Activated naive CD4-positive, alpha-beta T cell treated with anti-CD3 and anti-CD28 coated beads, Interleukin-2, amount 50 U/mL, for 24 hours (primary cell): Measurements from ENCODE around the gene PACSIN1.

Experiments used
- H3K27ac Mint-ChIP-seq: one replicate; pipeline ENCODE4 v1.8.0; 2021; ENCODE audit warnings: mild to moderate bottlenecking, mixed read lengths
- H3K27me3 Mint-ChIP-seq: one replicate; pipeline ENCODE4 v1.8.0; 2021; ENCODE audit warnings: mixed read lengths
- H3K36me3 Mint-ChIP-seq: one replicate; pipeline ENCODE4 v1.8.0; 2021; ENCODE audit warnings: mixed read lengths
- H3K4me1 Mint-ChIP-seq: one replicate; pipeline ENCODE4 v1.8.0; 2021; ENCODE audit warnings: mixed read lengths
- H3K4me3 Mint-ChIP-seq: one replicate; pipeline ENCODE4 v1.8.0; 2021; ENCODE audit warnings: mild to moderate bottlenecking, mixed read lengths
- H3K9me3 Mint-ChIP-seq: one replicate; pipeline ENCODE4 v1.8.0; 2021; ENCODE audit warnings: mixed read lengths

Gene PACSIN1

DNA sequence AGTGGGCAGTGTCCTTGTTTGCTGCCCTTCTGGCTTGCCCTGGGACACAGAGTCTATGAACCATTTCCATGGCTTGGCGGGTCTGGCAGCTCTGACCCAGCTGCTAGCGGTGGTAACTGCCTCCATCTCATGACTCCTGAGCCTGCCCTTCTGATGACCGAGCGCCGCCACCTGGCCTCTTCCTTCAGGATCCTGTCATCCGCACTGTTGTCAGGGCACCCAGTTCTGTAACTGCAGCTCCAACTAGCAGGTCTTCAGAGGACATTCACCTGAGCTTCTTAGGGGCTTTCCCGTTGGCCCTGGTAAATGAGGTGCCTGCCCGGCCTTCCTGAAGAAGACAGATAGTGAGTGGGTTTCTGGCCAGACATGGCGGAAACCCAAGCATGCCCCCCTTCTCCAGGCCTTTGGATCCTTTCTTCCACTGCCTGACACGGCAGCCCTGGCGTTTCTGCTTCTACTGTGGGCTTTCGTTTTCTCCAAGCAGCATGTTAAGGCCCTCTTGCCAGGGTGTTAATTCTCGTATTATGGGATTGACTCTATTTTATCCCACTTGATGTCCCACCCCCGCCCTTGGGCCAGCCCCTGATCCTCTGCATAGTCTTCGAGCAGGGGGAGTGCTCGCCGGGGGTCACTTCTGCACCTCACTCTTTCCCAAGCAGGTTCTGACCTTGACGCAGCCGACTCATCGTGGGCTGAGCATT, 24.7 kb downstream of the PACSIN1 start:
- Mint-ChIP-seq H3K4me1 (peaks cover 24% of the 10 kb centered on the region), H3K36me3 (no peaks in the 10 kb centered on the region), H3K27ac (no peak overlapping the region), H3K4me3 (no peak overlapping the region), H3K27me3 (no peaks in the 10 kb centered on the region), H3K9me3 (no peaks in the 10 kb centered on the region)

DNA sequence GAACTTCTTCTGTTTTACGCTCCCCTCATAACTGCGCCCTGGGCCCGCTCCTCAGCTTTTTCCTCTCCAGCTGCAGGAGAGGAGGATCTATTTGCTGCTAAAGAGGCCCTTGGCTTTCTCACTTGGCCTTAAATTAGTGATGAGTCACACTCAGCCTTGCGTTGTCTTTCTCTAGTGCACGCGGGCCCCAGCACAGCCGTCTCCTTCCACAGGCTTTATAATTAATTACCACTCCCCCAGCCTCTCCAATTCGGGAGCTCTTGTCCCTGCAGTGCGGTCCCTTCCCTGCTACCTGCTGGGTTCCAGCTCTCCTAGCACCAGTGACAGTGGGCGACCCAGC, 25.2 kb downstream of the PACSIN1 start:
- Mint-ChIP-seq H3K4me3 (no peak overlapping the region), H3K27me3 (no peaks in the 10 kb centered on the region), H3K27ac (no peak overlapping the region), H3K9me3 (no peaks in the 10 kb centered on the region), H3K4me1 (peaks cover 19% of the 10 kb centered on the region), H3K36me3 (no peaks in the 10 kb centered on the region)

DNA sequence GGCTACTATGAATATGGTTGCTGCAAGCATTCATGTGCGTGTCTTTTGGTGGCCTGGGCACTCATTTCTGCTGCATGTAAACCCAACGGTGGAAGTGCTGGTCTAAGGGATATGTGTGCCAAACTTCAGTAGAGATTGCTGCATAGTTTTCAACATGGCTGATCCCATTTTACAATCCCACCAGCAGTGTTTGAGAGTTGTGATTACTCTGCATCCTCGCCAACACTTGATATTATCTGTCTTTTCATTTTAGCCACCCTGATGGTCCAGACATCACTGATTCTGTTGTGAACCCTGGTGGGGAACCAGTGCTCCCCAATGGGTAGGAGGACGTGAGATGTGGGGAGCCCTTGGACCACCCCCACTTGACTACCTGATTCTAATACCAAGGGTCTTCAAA, 27.5 kb downstream of the PACSIN1 start:
- no peak overlapping the region for H3K4me3 Mint-ChIP-seq

DNA sequence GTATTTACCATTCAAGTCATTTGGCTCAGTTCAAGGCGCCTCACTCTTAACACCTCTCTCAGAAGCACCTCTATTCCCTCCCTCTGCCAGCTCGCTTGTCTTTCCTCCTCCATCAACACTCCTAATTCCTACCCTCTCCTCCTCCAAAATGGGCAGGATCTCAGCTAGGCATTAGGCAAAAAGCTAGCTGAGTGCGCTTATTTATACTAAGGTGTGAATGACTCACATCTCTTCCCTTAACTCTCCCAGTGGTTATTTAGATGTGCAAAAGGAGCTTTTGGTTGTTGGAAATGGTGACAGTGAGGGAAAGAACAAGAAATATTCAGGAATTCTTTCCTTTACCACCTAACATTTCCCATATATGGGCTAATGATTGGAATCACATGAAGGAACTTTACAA, 29.1 kb downstream of the PACSIN1 start:
- H3K9me3 Mint-ChIP-seq = no peaks in the 10 kb centered on the region
- H3K27ac Mint-ChIP-seq = no peak overlapping the region
- no peak overlapping the region for H3K4me3 Mint-ChIP-seq
- no peaks in the 10 kb centered on the region for H3K36me3 Mint-ChIP-seq
- peaks cover 5% of the 10 kb centered on the region for H3K4me1 Mint-ChIP-seq
- H3K27me3 Mint-ChIP-seq = no peaks in the 10 kb centered on the region

More for the DNA sequence above, 27.5 kb downstream of the PACSIN1 start:
- no peaks in the 10 kb centered on the region for H3K9me3 Mint-ChIP-seq
- no peaks in the 10 kb centered on the region for H3K27me3 Mint-ChIP-seq
- H3K4me1 Mint-ChIP-seq = peaks cover 5% of the 10 kb centered on the region
- H3K27ac Mint-ChIP-seq = no peak overlapping the region
- H3K36me3 Mint-ChIP-seq = no peaks in the 10 kb centered on the region

DNA sequence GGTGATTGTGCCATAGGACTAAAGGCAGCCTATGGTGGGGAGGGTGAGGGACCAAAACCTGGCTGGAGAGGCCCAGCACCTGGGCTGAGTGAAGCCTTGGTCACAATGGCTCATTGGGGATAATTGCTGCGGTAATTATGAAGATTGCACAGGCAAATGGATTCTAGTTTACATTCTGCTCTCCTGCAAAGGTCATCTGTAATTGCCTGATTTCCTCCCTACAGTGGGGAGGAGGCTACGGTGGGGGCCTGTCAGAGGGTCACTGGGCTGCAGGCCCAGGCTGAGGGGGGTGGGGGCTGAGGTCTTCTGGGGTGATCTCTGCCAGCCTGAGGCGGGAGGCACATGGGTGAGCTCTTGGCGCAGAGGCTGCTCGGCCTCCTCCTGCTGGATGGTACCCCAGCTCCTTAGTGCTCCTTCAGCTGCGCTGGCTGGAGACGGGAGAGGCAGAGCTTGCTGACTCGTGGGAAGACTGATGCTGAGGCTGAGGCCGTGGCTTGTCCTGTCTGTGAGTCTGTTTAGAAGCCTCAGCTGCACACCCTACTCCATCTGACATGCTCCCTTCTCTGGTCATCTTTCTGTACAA, 30.3 kb downstream of the PACSIN1 start:
- Mint-ChIP-seq H3K36me3 (no peaks in the 10 kb centered on the region), H3K27me3 (no peaks in the 10 kb centered on the region), H3K27ac (no peak overlapping the region), H3K4me3 (no peak overlapping the region), H3K4me1 (peaks cover 2% of the 10 kb centered on the region), H3K9me3 (no peaks in the 10 kb centered on the region)

DNA sequence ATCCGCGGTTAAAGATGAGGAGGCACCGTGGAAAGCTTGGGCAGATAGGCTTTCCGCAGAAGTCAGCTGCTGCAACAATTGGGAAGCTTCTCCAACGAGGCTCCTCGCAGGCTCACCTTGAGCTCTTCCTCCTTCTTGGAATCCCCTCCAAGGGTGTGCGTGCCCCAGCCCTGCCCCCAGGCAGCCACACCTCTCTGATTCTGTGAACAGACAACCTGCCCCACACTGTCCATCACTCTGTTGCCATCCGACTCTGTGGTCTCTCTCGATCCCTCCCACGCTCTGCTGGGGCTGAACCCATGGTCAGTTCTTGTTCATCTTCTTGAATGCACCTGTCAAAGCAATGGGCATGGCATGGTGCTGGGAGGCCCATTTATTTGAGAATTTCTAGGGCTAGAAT, 31.5 kb downstream of the PACSIN1 start:
- Mint-ChIP-seq H3K27me3 (no peaks in the 10 kb centered on the region), H3K4me1 (no peaks in the 10 kb centered on the region), H3K4me3 (no peak overlapping the region), H3K36me3 (no peaks in the 10 kb centered on the region), H3K27ac (no peak overlapping the region), H3K9me3 (no peaks in the 10 kb centered on the region)

DNA sequence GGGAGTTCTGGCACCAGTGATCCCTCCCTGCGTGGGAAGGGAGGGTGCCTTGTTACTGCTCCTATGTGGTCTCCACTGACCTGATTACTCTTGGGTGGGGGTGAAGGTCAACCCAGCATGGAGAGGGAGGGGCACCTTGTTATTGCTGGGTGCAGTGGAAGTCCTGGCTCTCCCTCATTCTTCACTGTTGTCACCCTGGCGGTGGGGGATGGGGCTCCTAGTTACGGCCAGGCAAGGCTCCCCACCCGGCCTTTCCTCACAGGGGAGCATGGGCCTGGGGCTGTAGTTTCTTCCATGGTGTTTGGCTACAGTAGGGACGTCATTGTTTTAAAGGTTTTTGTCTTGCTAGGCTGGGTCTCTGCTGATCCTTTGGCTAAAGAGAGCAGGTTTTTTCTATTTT, 40.8 kb downstream of the PACSIN1 start:
- Mint-ChIP-seq H3K27ac (no peak overlapping the region), H3K4me3 (no peak overlapping the region)

DNA sequence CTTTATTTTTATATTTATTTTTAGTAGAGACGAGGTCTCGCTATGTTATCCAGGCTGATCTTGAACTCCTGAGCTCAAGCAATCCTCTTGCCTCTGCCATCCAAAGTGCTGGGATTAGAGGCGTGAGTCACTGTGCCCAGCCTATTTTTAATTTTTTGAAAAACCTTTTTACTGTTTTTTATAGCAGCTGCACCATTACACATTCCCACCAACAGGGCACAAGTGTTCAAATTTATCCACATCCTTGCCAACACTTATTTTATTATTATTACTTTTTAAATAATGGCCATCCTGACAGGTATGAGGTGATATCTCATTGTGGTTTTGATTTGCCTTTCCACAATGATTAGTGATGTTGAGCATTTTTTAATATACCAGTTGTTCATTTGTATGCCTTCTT, 42.5 kb downstream of the PACSIN1 start:
- no peaks in the 10 kb centered on the region for H3K27me3 Mint-ChIP-seq
- no peaks in the 10 kb centered on the region for H3K9me3 Mint-ChIP-seq
- H3K36me3 Mint-ChIP-seq = peaks cover 2% of the 10 kb centered on the region
- H3K4me1 Mint-ChIP-seq = no peaks in the 10 kb centered on the region
- no peak overlapping the region for H3K27ac Mint-ChIP-seq
- H3K4me3 Mint-ChIP-seq = no peak overlapping the region

More for the DNA sequence above, 40.8 kb downstream of the PACSIN1 start:
- Mint-ChIP-seq H3K36me3 (peaks cover 2% of the 10 kb centered on the region), H3K27me3 (no peaks in the 10 kb centered on the region), H3K9me3 (no peaks in the 10 kb centered on the region), H3K4me1 (no peaks in the 10 kb centered on the region)

DNA sequence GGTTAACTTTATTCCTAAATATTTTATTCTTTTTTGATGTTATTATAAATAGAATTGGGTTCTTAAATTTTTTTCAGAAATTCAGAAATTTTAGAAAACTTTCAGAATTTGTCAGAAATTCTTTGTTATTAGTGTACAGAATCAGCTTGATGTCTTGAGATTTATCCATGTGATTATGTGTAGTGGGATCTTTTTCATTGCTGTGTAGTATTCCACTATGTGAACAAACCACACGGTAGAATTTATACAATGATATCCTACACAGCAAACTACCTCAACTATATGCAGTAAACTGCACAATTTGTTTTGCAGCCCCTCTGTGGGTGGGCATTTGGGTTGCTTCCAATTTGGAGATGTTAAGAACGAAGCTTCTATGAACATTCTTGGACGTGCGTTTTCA, 43.9 kb downstream of the PACSIN1 start:
- Mint-ChIP-seq H3K36me3 (peaks cover 2% of the 10 kb centered on the region), H3K27ac (no peak overlapping the region), H3K4me3 (no peak overlapping the region), H3K4me1 (no peaks in the 10 kb centered on the region), H3K27me3 (no peaks in the 10 kb centered on the region), H3K9me3 (no peaks in the 10 kb centered on the region)

DNA sequence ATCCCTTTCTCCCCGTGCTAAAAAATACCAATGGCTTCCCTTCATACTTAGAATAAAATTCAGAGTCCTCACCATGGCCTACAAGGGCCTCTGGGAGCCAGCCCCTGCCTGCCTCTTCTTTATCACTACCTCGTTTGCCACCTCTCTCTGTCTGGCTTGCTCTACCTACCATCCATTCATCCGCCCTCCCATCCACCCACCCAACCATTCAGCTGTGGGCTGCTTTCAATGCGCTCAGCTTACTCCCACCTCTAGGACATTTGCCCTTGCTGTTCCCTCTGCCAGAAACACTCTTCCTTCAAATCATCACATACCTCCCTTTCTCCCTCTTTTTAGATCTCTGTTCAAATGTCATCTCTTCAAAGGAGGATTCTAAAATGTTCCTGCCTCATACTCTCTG, 44.4 kb downstream of the PACSIN1 start:
- Mint-ChIP-seq H3K9me3 (no peaks in the 10 kb centered on the region), H3K36me3 (peaks cover 2% of the 10 kb centered on the region), H3K27me3 (no peaks in the 10 kb centered on the region), H3K27ac (no peak overlapping the region), H3K4me3 (no peak overlapping the region), H3K4me1 (no peaks in the 10 kb centered on the region)

DNA sequence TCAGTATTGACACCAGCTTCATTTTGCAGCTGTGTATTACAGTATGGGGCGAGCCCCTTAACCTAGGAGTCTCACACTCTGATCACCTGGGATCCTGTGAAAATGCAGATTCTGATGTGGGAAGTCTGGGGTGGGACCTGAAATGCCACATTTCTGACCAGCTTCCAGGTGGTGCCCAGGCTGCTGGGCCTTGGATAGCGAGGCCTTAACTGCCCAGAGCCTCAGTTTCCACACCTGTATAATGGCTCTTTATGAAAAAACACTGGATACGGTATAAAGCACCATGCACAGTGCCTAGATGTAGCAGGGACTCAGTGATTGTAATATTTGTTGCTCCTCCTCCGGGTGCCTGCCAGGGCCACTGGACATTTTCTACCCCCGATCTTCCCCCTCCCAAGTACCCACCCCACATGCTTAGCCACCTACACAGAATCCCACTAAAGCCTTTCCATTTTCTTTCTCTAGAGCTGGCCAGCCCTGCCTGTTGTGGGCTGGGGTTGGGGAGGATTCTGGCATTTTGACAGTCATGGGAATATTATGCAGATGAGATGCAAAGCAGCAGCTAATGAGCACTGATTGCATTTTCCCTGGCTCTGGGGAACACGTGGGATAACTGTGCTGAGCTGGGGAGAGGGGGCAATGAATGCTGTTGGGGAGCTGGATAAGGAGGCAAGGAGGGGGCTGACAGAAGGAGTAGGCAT, 45.5 kb downstream of the PACSIN1 start:
- no peak overlapping the region for H3K4me3 Mint-ChIP-seq
- no peaks in the 10 kb centered on the region for H3K4me1 Mint-ChIP-seq
- H3K9me3 Mint-ChIP-seq = no peaks in the 10 kb centered on the region
- peaks cover 2% of the 10 kb centered on the region for H3K36me3 Mint-ChIP-seq
- H3K27ac Mint-ChIP-seq = no peak overlapping the region
- no peaks in the 10 kb centered on the region for H3K27me3 Mint-ChIP-seq

DNA sequence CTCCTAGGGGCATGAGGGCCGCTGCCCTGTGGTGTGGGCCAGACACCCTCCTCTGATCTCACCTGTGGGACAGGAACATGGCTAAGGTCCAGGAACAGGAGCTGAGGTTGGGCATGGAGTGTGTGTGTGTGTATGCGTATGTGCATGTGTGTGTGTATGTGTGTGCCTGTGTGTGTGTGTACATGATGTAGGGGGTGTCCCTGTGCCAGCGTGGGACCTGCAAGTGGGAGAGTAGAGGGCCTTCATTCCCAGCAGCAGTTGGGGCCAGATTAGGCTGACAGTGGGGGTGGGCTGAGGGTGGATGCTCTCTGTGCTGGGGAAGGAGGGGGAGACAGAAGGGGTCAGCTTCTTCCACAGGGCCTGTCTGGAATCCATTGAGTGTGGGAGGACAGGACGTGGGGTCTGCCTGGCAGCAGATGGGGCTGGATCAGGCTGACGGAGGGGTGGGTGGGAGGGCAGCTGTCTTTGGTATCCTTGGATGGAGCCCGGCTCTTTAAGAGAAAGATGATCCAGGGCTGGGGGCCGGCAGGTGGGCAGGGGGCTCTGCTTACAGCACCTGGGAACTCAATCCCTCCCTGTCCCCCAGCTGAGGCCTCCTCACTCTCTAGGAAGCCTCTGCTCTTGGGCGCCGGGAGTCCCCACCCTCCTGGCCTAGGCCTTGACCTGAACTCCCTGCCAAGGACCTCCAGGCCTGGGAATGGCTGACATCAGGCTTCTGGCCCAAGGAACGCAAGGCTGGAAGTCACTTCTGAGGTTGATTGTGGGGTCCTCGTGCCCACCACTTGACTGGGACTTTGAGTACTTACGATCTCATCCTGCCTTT, 46.2 kb downstream of the PACSIN1 start:
- Mint-ChIP-seq H3K27me3 (peaks cover 2% of the 10 kb centered on the region), H3K27ac (no peak overlapping the region), H3K4me3 (no peak overlapping the region), H3K36me3 (peaks cover 2% of the 10 kb centered on the region), H3K9me3 (no peaks in the 10 kb centered on the region), H3K4me1 (no peaks in the 10 kb centered on the region)

DNA sequence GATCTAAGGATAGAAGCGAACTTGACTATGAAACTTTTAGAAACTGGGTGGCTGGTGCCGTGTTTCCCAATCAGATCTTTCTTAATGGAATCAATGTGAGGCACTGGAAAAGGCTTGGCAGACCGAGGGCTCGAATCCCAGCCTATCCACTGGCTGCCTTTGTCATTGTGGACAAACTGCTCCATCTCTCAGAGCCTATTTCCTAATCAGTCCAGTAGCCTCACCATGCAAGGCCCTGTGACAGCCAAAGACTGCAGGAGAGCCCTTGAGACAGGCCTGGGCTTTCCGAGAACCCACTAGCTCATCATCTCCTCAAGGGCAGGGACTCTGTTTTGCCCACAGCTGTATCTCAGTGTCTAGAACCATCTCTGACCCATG, 46.9 kb downstream of the PACSIN1 start:
- Mint-ChIP-seq H3K4me1 (no peaks in the 10 kb centered on the region), H3K27ac (no peak overlapping the region), H3K4me3 (no peak overlapping the region), H3K36me3 (peaks cover 2% of the 10 kb centered on the region), H3K9me3 (no peaks in the 10 kb centered on the region), H3K27me3 (peaks cover 3% of the 10 kb centered on the region)

DNA sequence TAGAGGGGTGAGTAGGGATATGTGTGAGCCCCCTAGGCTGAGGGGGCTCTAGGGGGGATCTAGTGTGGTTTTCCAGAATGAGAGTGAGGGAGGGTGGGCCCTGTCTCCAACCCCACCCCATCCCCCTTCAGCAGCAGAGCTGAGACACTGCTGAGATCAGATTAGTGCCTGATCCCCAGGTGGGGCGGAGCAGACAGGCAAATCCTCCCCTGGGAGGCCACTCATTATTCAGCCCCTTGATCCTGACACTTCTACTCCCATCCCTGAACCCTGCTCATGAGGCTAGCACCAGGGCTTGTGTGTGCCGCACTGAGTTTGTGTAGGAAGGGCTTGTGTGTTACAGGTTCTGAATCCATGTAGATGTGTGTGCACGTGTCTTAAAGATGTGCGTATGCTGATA, 47.8 kb downstream of the PACSIN1 start:
- no peak overlapping the region for H3K27ac Mint-ChIP-seq
- H3K4me1 Mint-ChIP-seq = no peaks in the 10 kb centered on the region
- no peaks in the 10 kb centered on the region for H3K9me3 Mint-ChIP-seq
- H3K4me3 Mint-ChIP-seq = no peak overlapping the region
- H3K36me3 Mint-ChIP-seq = peaks cover 2% of the 10 kb centered on the region
- H3K27me3 Mint-ChIP-seq = peaks cover 3% of the 10 kb centered on the region

DNA sequence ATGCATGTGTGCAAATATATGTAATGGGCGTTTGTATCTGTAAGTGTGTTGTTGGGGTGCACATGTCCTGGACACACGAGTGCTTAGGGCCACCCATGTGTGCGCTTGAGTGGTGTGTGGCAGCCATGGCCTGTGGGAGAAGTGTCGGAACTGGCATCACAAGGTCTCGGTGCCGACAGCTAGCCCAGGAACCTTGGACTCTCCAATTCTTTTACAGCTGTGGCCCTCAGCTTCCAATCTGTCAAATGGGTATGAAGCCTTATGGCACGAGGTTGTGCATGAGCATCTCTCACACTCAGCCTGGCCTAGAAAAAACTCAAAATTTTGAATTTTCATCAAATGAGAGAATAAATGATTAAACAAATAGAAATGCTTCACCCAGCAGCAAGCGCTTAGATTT, 48.2 kb downstream of the PACSIN1 start:
- H3K27me3 Mint-ChIP-seq = peaks cover 3% of the 10 kb centered on the region
- no peak overlapping the region for H3K27ac Mint-ChIP-seq
- H3K9me3 Mint-ChIP-seq = no peaks in the 10 kb centered on the region
- no peaks in the 10 kb centered on the region for H3K4me1 Mint-ChIP-seq
- peaks cover 2% of the 10 kb centered on the region for H3K36me3 Mint-ChIP-seq
- H3K4me3 Mint-ChIP-seq = no peak overlapping the region
